ENCODE data around the gene NAA10.

Gene NAA10

GRCh38 chrX:153897899-153898298 is 36.9 kb downstream of the NAA10 start:
- no peak for TF ChIP-seq ZFX (IDR thresholded peaks at IDR 0.05)
- TF ChIP-seq CTCF (conservative IDR thresholded peaks at IDR 0.05), result no peak
- H3K27ac ChIP-seq, result no peak overlapping the region

- TF ChIP-seq CTCF (conservative IDR thresholded peaks at IDR 0.05), result no peak
- no peak for TF ChIP-seq ZFX (IDR thresholded peaks at IDR 0.05)
- H3K27ac ChIP-seq, result no peak overlapping the region
These were observed 45.7 kb downstream of the NAA10 start for GRCh38 chrX:153889123-153889522.

GRCh38 chrX:153888344-153888743 is 46.5 kb downstream of the NAA10 start:
- no peak overlapping the region for H3K27ac ChIP-seq
- TF ChIP-seq CTCF (conservative IDR thresholded peaks at IDR 0.05) (no peak), ZFX (IDR thresholded peaks at IDR 0.05) (no peak)

GRCh38 chrX:153887385-153887784 is 47.5 kb downstream of the NAA10 start:
- TF ChIP-seq CTCF (conservative IDR thresholded peaks at IDR 0.05) (no peak), ZFX (IDR thresholded peaks at IDR 0.05) (no peak)
- H3K27ac ChIP-seq, result no peak overlapping the region

- no peak overlapping the region for H3K27ac ChIP-seq
- no peak for TF ChIP-seq CTCF (conservative IDR thresholded peaks at IDR 0.05)
- no peak for TF ChIP-seq ZFX (IDR thresholded peaks at IDR 0.05)
These were observed 47.9 kb downstream of the NAA10 start for GRCh38 chrX:153886915-153887314.

GRCh38 chrX:153885968-153886903 is 48.6 kb downstream of the NAA10 start, which contains the start of gene L1CAM:
Gene L1CAM (minus strand): TSS chrX:153886173. CDS start chrX:153875836, 10,337 bp downstream.
- H3K27ac ChIP-seq, result no peak within 1 kb of the TSS
- TF ChIP-seq CTCF (conservative IDR thresholded peaks at IDR 0.05), result no peak
- no peak for TF ChIP-seq ZFX (IDR thresholded peaks at IDR 0.05)

- H3K27ac ChIP-seq, result no peak overlapping the region
- no peak for TF ChIP-seq ZFX (IDR thresholded peaks at IDR 0.05)
- TF ChIP-seq CTCF (conservative IDR thresholded peaks at IDR 0.05), result no peak
These were observed 49.5 kb downstream of the NAA10 start for GRCh38 chrX:153885208-153885787.

Measured in C4-2B (cell line).